Measurements from ENCODE around the gene ADA. TPM values are rescaled to one million over a fixed set of nuclear protein-coding genes. Genes with fewer than 3 reads are reported as not detected.

ADA gene
- total and polyA plus RNA-seq, 4 experiments from 2014 or later, result 28.4 to 64.3 (median 39.8) TPM

- no peak for DNase-seq
- H3K9me3 Mint-ChIP-seq, result peaks cover 0 to under 1% (median 0%) of the 10 kb centered on the region in 8 donors
- intact Hi-C loops (cut with micrococcal nuclease), result loop anchor here (10.0 kb wide), 1 partner anchor 432 kb away; the partner anchor contains the start of gene OSER1
These were observed 4.7 kb downstream of the ADA start for GRCh38 chr20:44646641-44647274.

GRCh38 chr20:44646023-44646640 is 5.4 kb downstream of the ADA start:
- peak in 4 of 5 donors; percentile 27 to 55 (median 41) for DNase-seq
- intact Hi-C loops (cut with micrococcal nuclease), result loop anchor here (10.0 kb wide), 1 partner anchor 431 kb away; the partner anchor contains the start of gene OSER1
- H3K36me3 ChIP-seq (ENCODE audit: insufficient read depth, low read length), result no peaks in the 10 kb centered on the region
- peak overlapping the region; percentile 82 for H3K27ac ChIP-seq (ENCODE audit: low read depth, low read length)
- no peaks in the 10 kb centered on the region for H3K27me3 ChIP-seq (ENCODE audit: insufficient read depth, low read length)
- Mint-ChIP-seq H3K27me3 (no peaks in the 10 kb centered on the region), H3K36me3 (peaks cover 3 to 5% of the 10 kb centered on the region in 2 donors), H3K27ac (peak overlapping the region; percentile 91 to 99 (median 94)), H3K9me3 (peaks cover 0 to 2% (median 0%) of the 10 kb centered on the region in 8 donors), H3K4me3 (peak overlapping the region; percentile 42 to 94 (median 74)), H3K4me1 (peaks cover 62 to 100% (median 86%) of the 10 kb centered on the region in 4 donors)
- CTCF ChIA-PET (ENCODE audit: partially characterized antibody), result interaction anchor here (0.6 to 4.2 kb wide), 5 partner anchors 10 to 38 kb away, joined by 3 to 53 read pairs (median 3); no protein-coding TSS in a partner anchor
- peaks cover 99% of the 10 kb centered on the region for H3K4me1 ChIP-seq (ENCODE audit: insufficient read depth, low read length)
- no peaks in the 10 kb centered on the region for H3K9me3 ChIP-seq (ENCODE audit: control insufficient read depth in 1 of 2, low read length in 2 of 2)
- POLR2A ChIA-PET (ENCODE audit: partially characterized antibody), result interaction anchor here (0.8 to 4.7 kb wide), 6 partner anchors 10 to 171 kb away, joined by 3 to 25 read pairs (median 12); no protein-coding TSS in a partner anchor
- peak overlapping the region in 1 of 2 donors; percentile 29 for H3K4me3 ChIP-seq (ENCODE audit: low read length in 2 of 2)

More at GRCh38 chr20:44646641-44647274, 4.7 kb downstream of the ADA start:
- peaks cover 0 to 5% of the 10 kb centered on the region in 2 donors for H3K36me3 Mint-ChIP-seq
- H3K27ac ChIP-seq (ENCODE audit: low read depth, low read length), result peak overlapping the region; percentile 82
- H3K27ac Mint-ChIP-seq, result peak overlapping the region; percentile 91 to 99 (median 94)
- no peaks in the 10 kb centered on the region for H3K27me3 Mint-ChIP-seq
- CTCF ChIA-PET (ENCODE audit: partially characterized antibody), result interaction anchor here (0.6 to 4.2 kb wide), 7 partner anchors 9 to 38 kb away, joined by 3 to 53 read pairs (median 3); no protein-coding TSS in a partner anchor
- H3K4me1 ChIP-seq (ENCODE audit: insufficient read depth, low read length), result peaks cover 95% of the 10 kb centered on the region
- peak overlapping the region; percentile 42 to 94 (median 74) for H3K4me3 Mint-ChIP-seq
- H3K9me3 ChIP-seq (ENCODE audit: control insufficient read depth in 1 of 2, low read length in 2 of 2), result no peaks in the 10 kb centered on the region
- peak overlapping the region in 1 of 2 donors; percentile 29 for H3K4me3 ChIP-seq (ENCODE audit: low read length in 2 of 2)
- POLR2A ChIA-PET (ENCODE audit: partially characterized antibody), result interaction anchor here (0.7 to 4.7 kb wide), 7 partner anchors 11 to 171 kb away, joined by 3 to 25 read pairs (median 6); no protein-coding TSS in a partner anchor
- H3K36me3 ChIP-seq (ENCODE audit: insufficient read depth, low read length), result no peaks in the 10 kb centered on the region
- no peaks in the 10 kb centered on the region for H3K27me3 ChIP-seq (ENCODE audit: insufficient read depth, low read length)
- peaks cover 58 to 94% (median 82%) of the 10 kb centered on the region in 4 donors for H3K4me1 Mint-ChIP-seq

- peak overlapping the region; percentile 82 for H3K27ac ChIP-seq (ENCODE audit: low read depth, low read length)
- intact Hi-C loops (cut with micrococcal nuclease), result loop anchor here (10.0 kb wide), 1 partner anchor 430 kb away; the partner anchor contains the start of gene OSER1
- ChIA-PET POLR2A (ENCODE audit: partially characterized antibody) (interaction anchor here (0.8 to 4.7 kb wide), 12 partner anchors 8 to 326 kb away, joined by 3 to 29 read pairs (median 8); partner anchors contain the start of genes SERINC3, TTPAL and YWHAB), CTCF (ENCODE audit: partially characterized antibody) (interaction anchor here (0.7 to 4.2 kb wide), 10 partner anchors 9 to 334 kb away, joined by 3 to 53 read pairs (median 4); partner anchors contain the start of gene FITM2)
- Mint-ChIP-seq H3K27me3 (no peaks in the 10 kb centered on the region), H3K4me1 (peaks cover 63 to 93% (median 80%) of the 10 kb centered on the region in 4 donors), H3K36me3 (peaks cover 8 to 9% of the 10 kb centered on the region in 2 donors), H3K9me3 (peaks cover 0 to 2% (median 0%) of the 10 kb centered on the region in 8 donors), H3K27ac (peak overlapping the region; percentile 94 to 99 (median 96)), H3K4me3 (peak overlapping the region in 7 of 8 donors; percentile 70 to 87 (median 84))
- no peak overlapping the region for H3K4me3 ChIP-seq (ENCODE audit: low read length in 2 of 2)
- no peaks in the 10 kb centered on the region for H3K36me3 ChIP-seq (ENCODE audit: insufficient read depth, low read length)
- DNase-seq, result peak; percentile 37 to 84 (median 42)
- H3K27me3 ChIP-seq (ENCODE audit: insufficient read depth, low read length), result no peaks in the 10 kb centered on the region
- peaks cover 90% of the 10 kb centered on the region for H3K4me1 ChIP-seq (ENCODE audit: insufficient read depth, low read length)
- H3K9me3 ChIP-seq (ENCODE audit: control insufficient read depth in 1 of 2, low read length in 2 of 2), result no peaks in the 10 kb centered on the region
These were observed 6.8 kb downstream of the ADA start for GRCh38 chr20:44644667-44645131.

GRCh38 chr20:44644230-44644617 is 7.3 kb downstream of the ADA start:
- intact Hi-C loops (cut with micrococcal nuclease), result loop anchor here (10.0 kb wide), 1 partner anchor 429 kb away; the partner anchor contains the start of gene OSER1
- Mint-ChIP-seq H3K36me3 (peaks cover 8 to 12% of the 10 kb centered on the region in 2 donors), H3K27ac (peak overlapping the region; percentile 94 to 99 (median 96)), H3K9me3 (peaks cover 0 to 2% (median 0%) of the 10 kb centered on the region in 8 donors), H3K27me3 (no peaks in the 10 kb centered on the region), H3K4me3 (peak overlapping the region; percentile 72 to 87 (median 84)), H3K4me1 (peaks cover 62 to 89% (median 76%) of the 10 kb centered on the region in 4 donors)
- ChIA-PET CTCF (ENCODE audit: partially characterized antibody) (interaction anchor here (0.8 to 4.2 kb wide), 8 partner anchors 9 to 40 kb away, joined by 3 to 53 read pairs (median 4); no protein-coding TSS in a partner anchor), POLR2A (ENCODE audit: partially characterized antibody) (interaction anchor here (0.8 to 4.7 kb wide), 14 partner anchors 9 to 326 kb away, joined by 3 to 29 read pairs (median 6); partner anchors contain the start of genes SERINC3, TTPAL and YWHAB)
- no peaks in the 10 kb centered on the region for H3K27me3 ChIP-seq (ENCODE audit: insufficient read depth, low read length)
- no peaks in the 10 kb centered on the region for H3K9me3 ChIP-seq (ENCODE audit: control insufficient read depth in 1 of 2, low read length in 2 of 2)
- peak in 1 of 5 donors; percentile 68 for DNase-seq
- no peak overlapping the region for H3K4me3 ChIP-seq (ENCODE audit: low read length in 2 of 2)
- peak overlapping the region; percentile 82 for H3K27ac ChIP-seq (ENCODE audit: low read depth, low read length)
- peaks cover 86% of the 10 kb centered on the region for H3K4me1 ChIP-seq (ENCODE audit: insufficient read depth, low read length)
- no peaks in the 10 kb centered on the region for H3K36me3 ChIP-seq (ENCODE audit: insufficient read depth, low read length)

GRCh38 chr20:44643596-44644229 is 7.8 kb downstream of the ADA start:
- ChIA-PET CTCF (ENCODE audit: partially characterized antibody) (interaction anchor here (0.6 to 4.2 kb wide), 12 partner anchors 8 to 426 kb away, joined by 3 to 53 read pairs (median 4); partner anchors contain the start of genes ADA and FITM2), POLR2A (ENCODE audit: partially characterized antibody) (interaction anchor here (0.8 to 4.7 kb wide), 18 partner anchors 7 to 425 kb away, joined by 3 to 44 read pairs (median 6); partner anchors contain the start of genes ADA, SERINC3, TTPAL and YWHAB)
- DNase-seq, result peak; percentile 48 to 89 (median 60)
- no peaks in the 10 kb centered on the region for H3K27me3 ChIP-seq (ENCODE audit: insufficient read depth, low read length)
- H3K4me1 ChIP-seq (ENCODE audit: insufficient read depth, low read length), result peaks cover 81% of the 10 kb centered on the region
- Mint-ChIP-seq H3K4me1 (peaks cover 60 to 89% (median 73%) of the 10 kb centered on the region in 4 donors), H3K36me3 (peaks cover 13 to 17% of the 10 kb centered on the region in 2 donors), H3K27me3 (no peaks in the 10 kb centered on the region), H3K4me3 (peak overlapping the region; percentile 61 to 87 (median 84)), H3K9me3 (peaks cover 0 to 2% (median 0%) of the 10 kb centered on the region in 8 donors), H3K27ac (peak overlapping the region; percentile 94 to 99 (median 96))
- no peaks in the 10 kb centered on the region for H3K36me3 ChIP-seq (ENCODE audit: insufficient read depth, low read length)
- H3K27ac ChIP-seq (ENCODE audit: low read depth, low read length), result peak overlapping the region; percentile 82
- intact Hi-C loops (cut with micrococcal nuclease), result loop anchor here (1.0 to 10.0 kb wide), 4 partner anchors 8 to 429 kb away; partner anchors contain the start of genes ADA and OSER1
- no peak overlapping the region for H3K4me3 ChIP-seq (ENCODE audit: low read length in 2 of 2)
- H3K9me3 ChIP-seq (ENCODE audit: control insufficient read depth in 1 of 2, low read length in 2 of 2), result no peaks in the 10 kb centered on the region

GRCh38 chr20:44643154-44643519 is 8.4 kb downstream of the ADA start:
- no peaks in the 10 kb centered on the region for H3K9me3 ChIP-seq (ENCODE audit: control insufficient read depth in 1 of 2, low read length in 2 of 2)
- H3K4me3 Mint-ChIP-seq, result peak overlapping the region; percentile 36 to 87 (median 76)
- H3K4me1 ChIP-seq (ENCODE audit: insufficient read depth, low read length), result peaks cover 75% of the 10 kb centered on the region
- CTCF ChIA-PET (ENCODE audit: partially characterized antibody), result interaction anchor here (0.6 to 2.5 kb wide), 14 partner anchors 9 to 426 kb away, joined by 3 to 28 read pairs (median 3); partner anchors contain the start of genes ADA and FITM2
- H3K36me3 ChIP-seq (ENCODE audit: insufficient read depth, low read length), result no peaks in the 10 kb centered on the region
- peaks cover 58 to 86% (median 70%) of the 10 kb centered on the region in 4 donors for H3K4me1 Mint-ChIP-seq
- peak overlapping the region; percentile 94 to 99 (median 96) for H3K27ac Mint-ChIP-seq
- H3K27me3 Mint-ChIP-seq, result no peaks in the 10 kb centered on the region
- peak overlapping the region; percentile 82 for H3K27ac ChIP-seq (ENCODE audit: low read depth, low read length)
- H3K4me3 ChIP-seq (ENCODE audit: low read length in 2 of 2), result no peak overlapping the region
- POLR2A ChIA-PET (ENCODE audit: partially characterized antibody), result interaction anchor here (0.8 to 4.7 kb wide), 17 partner anchors 8 to 433 kb away, joined by 3 to 44 read pairs (median 4); partner anchors contain the start of genes ADA and SERINC3
- H3K36me3 Mint-ChIP-seq, result peaks cover 16 to 20% of the 10 kb centered on the region in 2 donors
- DNase-seq, result no peak
- no peaks in the 10 kb centered on the region for H3K27me3 ChIP-seq (ENCODE audit: insufficient read depth, low read length)
- intact Hi-C loops (cut with micrococcal nuclease), result loop anchor here (1.0 to 10.0 kb wide), 4 partner anchors 8 to 428 kb away; partner anchors contain the start of genes ADA and OSER1
- peaks cover 0 to 2% (median 0%) of the 10 kb centered on the region in 8 donors for H3K9me3 Mint-ChIP-seq

All from CD4-positive, alpha-beta memory T cell (primary cell).